ENCODE results near the gene HERPUD1. TPM values are rescaled to one million over a fixed set of nuclear protein-coding genes. Genes with fewer than 3 reads are reported as not detected.

The HERPUD1 gene
- total and polyA plus RNA-seq, 2 of the 8 experiments (the other 6 are each of a cell fraction or from before 2014, with no cell fraction given) = 23.3 to 34.7 TPM

- TF ChIP-seq RAD21 (IDR thresholded peaks at IDR 0.05 in 1 of 2, conservative IDR thresholded peaks at IDR 0.05 in 1 of 2; ENCODE audit: low read depth in 2 of 2, low read length in 2 of 2) (no peak), CBX5 (IDR thresholded peaks at IDR 0.05; ENCODE audit: low read depth, low read length) (no peak), CREB1 (IDR thresholded peaks at IDR 0.05) (no peak), RXRA (IDR thresholded peaks at IDR 0.05; ENCODE audit: insufficient read depth, low read depth, low read length) (no peak)
- Histone ChIP-seq H3K27me3 (replicated peaks in 1 of 4; ENCODE audit: control insufficient read depth in 3 of 4, extremely low read depth in 1 of 4, insufficient read depth in 3 of 4, low read length in 3 of 4) (no peaks in the 10 kb centered on the region; a peak in 2 of 7 replicates), H2BK12ac (ENCODE audit: low read depth, low read length) (no peak overlapping the region), H3K4me2 (ENCODE audit: insufficient read depth in 1 of 2, low read depth in 2 of 2, low read length in 2 of 2) (no peak overlapping the region), H3K36me3 (ENCODE audit: control insufficient read depth in 2 of 4, insufficient read depth in 4 of 4, low read length in 3 of 4) (no peaks in the 10 kb centered on the region), H4K20me1 (replicated peaks in 1 of 2; ENCODE audit: control insufficient read depth in 1 of 2, insufficient read depth in 2 of 2, low read length in 2 of 2) (no peaks in the 10 kb centered on the region), H2AFZ (ENCODE audit: low read length) (no peak overlapping the region), H2AK5ac (ENCODE audit: low read depth, low read length) (no peak overlapping the region), H3K27ac (ENCODE audit: low read depth, low read length) (no peak overlapping the region), H3K56ac (replicated peaks; ENCODE audit: insufficient read length, low read depth, low read length) (no peak overlapping the region), H2BK15ac (ENCODE audit: low read length) (no peak overlapping the region), H2BK5ac (ENCODE audit: low read depth, low read length) (no peak overlapping the region), H2BK20ac (ENCODE audit: low read length) (no peak overlapping the region), H3K4me1 (replicated peaks in 1 of 4; ENCODE audit: control insufficient read depth in 3 of 4, insufficient read depth in 4 of 4, low read length in 3 of 4) (no peaks in the 10 kb centered on the region), H3K18ac (ENCODE audit: extremely low read depth, low read length) (no peak overlapping the region), H3K79me1 (ENCODE audit: low read depth, low read length) (no peaks in the 10 kb centered on the region), H3K4me3 (ENCODE audit: extremely low read depth in 1 of 4, insufficient read depth in 2 of 4, low read depth in 3 of 4, low read length in 4 of 4) (no peak overlapping the region), H3K9me3 (ENCODE audit: insufficient read depth in 2 of 2, low read depth in 1 of 2, low read length in 1 of 2) (no peaks in the 10 kb centered on the region), H3K9ac (replicated peaks in 1 of 4; ENCODE audit: extremely low read depth in 1 of 4, low read depth in 3 of 4, low read length in 3 of 4) (no peak overlapping the region), H4K91ac (replicated peaks; ENCODE audit: insufficient read length, low read length) (no peak overlapping the region), H3K23me2 (ENCODE audit: low read depth, low read length) (no peaks in the 10 kb centered on the region), H4K8ac (ENCODE audit: extremely low read depth, insufficient read depth, low read length) (no peak overlapping the region; the same call in 1 of the 2 replicates), H3K23ac (ENCODE audit: insufficient read length) (no peak overlapping the region), H3K4ac (replicated peaks; ENCODE audit: insufficient read length, low read depth, low read length) (no peak overlapping the region), H2BK120ac (replicated peaks; ENCODE audit: low read depth, low read length) (no peak overlapping the region), H4K5ac (ENCODE audit: insufficient read length, low read depth, low read length) (no peak overlapping the region), H3K79me2 (ENCODE audit: control insufficient read depth in 1 of 2, insufficient read depth in 2 of 2, low read length in 2 of 2) (no peaks in the 10 kb centered on the region), H3K14ac (ENCODE audit: insufficient read length) (no peak overlapping the region)
- FAIRE-seq (no peak), DNase-seq (ENCODE audit: low read depth in 1 of 2, low spot score in 2 of 2) (no peak)
- ChIA-PET CTCF (ENCODE audit: partially characterized antibody) (interaction anchor here (1.0 to 8.2 kb wide), 6 partner anchors 10 to 84 kb away, joined by 3 to 75 read pairs (median 4); partner anchors contain the start of genes CETP and NLRC5), POLR2A (ENCODE audit: partially characterized antibody) (no interaction called here)
- WGBS, 2 experiments (ENCODE audit: extremely low coverage in 1 of 2, insufficient coverage in 1 of 2, insufficient read length in 1 of 2, insufficient replicate concordance in 2 of 2, low coverage in 1 of 2, low lambda C conversion rate in 2 of 2, missing lambda C conversion rate in 1 of 2) = 69% methylated on average over 8 of the region's 8 CpGs; no CpG with 5 or more reads in 1 of the 2 experiments
These were observed 39.2 kb downstream of the HERPUD1 start for GRCh38 chr16:56970934-56971767.
